Measurements from ENCODE around the gene SPATA25.

DNA sequence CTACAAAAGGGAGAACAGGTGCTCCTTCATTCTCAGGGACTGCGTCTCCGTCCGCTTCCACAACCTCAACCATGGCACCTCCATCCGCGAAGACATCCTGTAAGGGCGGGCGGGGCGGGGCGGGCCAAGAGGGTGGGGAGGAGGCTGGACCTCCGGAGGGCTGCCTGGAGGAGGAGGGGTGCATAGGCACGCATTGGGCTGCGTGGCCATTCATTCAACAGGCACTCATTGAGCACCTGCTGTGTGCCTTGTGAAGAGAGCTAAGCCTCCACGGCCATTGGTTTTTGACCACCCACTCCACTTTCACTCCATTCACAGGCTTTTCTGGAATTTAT lies 29.6 kb downstream of the SPATA25 start:
- TF ChIP-seq, protein P1, sequence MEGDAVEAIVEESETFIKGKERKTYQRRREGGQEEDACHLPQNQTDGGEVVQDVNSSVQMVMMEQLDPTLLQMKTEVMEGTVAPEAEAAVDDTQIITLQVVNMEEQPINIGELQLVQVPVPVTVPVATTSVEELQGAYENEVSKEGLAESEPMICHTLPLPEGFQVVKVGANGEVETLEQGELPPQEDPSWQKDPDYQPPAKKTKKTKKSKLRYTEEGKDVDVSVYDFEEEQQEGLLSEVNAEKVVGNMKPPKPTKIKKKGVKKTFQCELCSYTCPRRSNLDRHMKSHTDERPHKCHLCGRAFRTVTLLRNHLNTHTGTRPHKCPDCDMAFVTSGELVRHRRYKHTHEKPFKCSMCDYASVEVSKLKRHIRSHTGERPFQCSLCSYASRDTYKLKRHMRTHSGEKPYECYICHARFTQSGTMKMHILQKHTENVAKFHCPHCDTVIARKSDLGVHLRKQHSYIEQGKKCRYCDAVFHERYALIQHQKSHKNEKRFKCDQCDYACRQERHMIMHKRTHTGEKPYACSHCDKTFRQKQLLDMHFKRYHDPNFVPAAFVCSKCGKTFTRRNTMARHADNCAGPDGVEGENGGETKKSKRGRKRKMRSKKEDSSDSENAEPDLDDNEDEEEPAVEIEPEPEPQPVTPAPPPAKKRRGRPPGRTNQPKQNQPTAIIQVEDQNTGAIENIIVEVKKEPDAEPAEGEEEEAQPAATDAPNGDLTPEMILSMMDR (IDR thresholded peaks at IDR 0.05), result no peak
- TF ChIP-seq POLR2AphosphoS5 (IDR thresholded peaks at IDR 0.05; ENCODE audit: low read depth, low read length) (no peak), TCF7L2 (IDR thresholded peaks at IDR 0.05; ENCODE audit: low read depth, low read length) (no peak)
- TF ChIP-seq, protein P2, sequence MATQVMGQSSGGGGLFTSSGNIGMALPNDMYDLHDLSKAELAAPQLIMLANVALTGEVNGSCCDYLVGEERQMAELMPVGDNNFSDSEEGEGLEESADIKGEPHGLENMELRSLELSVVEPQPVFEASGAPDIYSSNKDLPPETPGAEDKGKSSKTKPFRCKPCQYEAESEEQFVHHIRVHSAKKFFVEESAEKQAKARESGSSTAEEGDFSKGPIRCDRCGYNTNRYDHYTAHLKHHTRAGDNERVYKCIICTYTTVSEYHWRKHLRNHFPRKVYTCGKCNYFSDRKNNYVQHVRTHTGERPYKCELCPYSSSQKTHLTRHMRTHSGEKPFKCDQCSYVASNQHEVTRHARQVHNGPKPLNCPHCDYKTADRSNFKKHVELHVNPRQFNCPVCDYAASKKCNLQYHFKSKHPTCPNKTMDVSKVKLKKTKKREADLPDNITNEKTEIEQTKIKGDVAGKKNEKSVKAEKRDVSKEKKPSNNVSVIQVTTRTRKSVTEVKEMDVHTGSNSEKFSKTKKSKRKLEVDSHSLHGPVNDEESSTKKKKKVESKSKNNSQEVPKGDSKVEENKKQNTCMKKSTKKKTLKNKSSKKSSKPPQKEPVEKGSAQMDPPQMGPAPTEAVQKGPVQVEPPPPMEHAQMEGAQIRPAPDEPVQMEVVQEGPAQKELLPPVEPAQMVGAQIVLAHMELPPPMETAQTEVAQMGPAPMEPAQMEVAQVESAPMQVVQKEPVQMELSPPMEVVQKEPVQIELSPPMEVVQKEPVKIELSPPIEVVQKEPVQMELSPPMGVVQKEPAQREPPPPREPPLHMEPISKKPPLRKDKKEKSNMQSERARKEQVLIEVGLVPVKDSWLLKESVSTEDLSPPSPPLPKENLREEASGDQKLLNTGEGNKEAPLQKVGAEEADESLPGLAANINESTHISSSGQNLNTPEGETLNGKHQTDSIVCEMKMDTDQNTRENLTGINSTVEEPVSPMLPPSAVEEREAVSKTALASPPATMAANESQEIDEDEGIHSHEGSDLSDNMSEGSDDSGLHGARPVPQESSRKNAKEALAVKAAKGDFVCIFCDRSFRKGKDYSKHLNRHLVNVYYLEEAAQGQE (IDR thresholded peaks at IDR 0.05; ENCODE audit: insufficient read depth in 1 of 2, low read depth in 2 of 2, low read length in 1 of 2), result no peak
